ENCODE results near the gene KRTAP10-3.

Gene KRTAP10-3

GRCh38 chr21:44528634-44528995, 30.0 kb downstream of the KRTAP10-3 start:
- H3K27ac ChIP-seq (replicated peaks) = no peak overlapping the region
- H3K27me3 ChIP-seq (ENCODE audit: insufficient read depth, poor library complexity, severe bottlenecking) = no peaks in the 10 kb centered on the region
- no peak for DNase-seq (ENCODE audit: low read depth in 1 of 2, low spot score in 1 of 2)
- TF ChIP-seq, protein P1, sequence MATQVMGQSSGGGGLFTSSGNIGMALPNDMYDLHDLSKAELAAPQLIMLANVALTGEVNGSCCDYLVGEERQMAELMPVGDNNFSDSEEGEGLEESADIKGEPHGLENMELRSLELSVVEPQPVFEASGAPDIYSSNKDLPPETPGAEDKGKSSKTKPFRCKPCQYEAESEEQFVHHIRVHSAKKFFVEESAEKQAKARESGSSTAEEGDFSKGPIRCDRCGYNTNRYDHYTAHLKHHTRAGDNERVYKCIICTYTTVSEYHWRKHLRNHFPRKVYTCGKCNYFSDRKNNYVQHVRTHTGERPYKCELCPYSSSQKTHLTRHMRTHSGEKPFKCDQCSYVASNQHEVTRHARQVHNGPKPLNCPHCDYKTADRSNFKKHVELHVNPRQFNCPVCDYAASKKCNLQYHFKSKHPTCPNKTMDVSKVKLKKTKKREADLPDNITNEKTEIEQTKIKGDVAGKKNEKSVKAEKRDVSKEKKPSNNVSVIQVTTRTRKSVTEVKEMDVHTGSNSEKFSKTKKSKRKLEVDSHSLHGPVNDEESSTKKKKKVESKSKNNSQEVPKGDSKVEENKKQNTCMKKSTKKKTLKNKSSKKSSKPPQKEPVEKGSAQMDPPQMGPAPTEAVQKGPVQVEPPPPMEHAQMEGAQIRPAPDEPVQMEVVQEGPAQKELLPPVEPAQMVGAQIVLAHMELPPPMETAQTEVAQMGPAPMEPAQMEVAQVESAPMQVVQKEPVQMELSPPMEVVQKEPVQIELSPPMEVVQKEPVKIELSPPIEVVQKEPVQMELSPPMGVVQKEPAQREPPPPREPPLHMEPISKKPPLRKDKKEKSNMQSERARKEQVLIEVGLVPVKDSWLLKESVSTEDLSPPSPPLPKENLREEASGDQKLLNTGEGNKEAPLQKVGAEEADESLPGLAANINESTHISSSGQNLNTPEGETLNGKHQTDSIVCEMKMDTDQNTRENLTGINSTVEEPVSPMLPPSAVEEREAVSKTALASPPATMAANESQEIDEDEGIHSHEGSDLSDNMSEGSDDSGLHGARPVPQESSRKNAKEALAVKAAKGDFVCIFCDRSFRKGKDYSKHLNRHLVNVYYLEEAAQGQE (IDR thresholded peaks at IDR 0.05; ENCODE audit: insufficient replicate concordance, low read depth) = no peak
- TF ChIP-seq SPI1 (IDR thresholded peaks at IDR 0.05; ENCODE audit: borderline replicate concordance, low read depth) = no peak
- TF ChIP-seq, protein P2, sequence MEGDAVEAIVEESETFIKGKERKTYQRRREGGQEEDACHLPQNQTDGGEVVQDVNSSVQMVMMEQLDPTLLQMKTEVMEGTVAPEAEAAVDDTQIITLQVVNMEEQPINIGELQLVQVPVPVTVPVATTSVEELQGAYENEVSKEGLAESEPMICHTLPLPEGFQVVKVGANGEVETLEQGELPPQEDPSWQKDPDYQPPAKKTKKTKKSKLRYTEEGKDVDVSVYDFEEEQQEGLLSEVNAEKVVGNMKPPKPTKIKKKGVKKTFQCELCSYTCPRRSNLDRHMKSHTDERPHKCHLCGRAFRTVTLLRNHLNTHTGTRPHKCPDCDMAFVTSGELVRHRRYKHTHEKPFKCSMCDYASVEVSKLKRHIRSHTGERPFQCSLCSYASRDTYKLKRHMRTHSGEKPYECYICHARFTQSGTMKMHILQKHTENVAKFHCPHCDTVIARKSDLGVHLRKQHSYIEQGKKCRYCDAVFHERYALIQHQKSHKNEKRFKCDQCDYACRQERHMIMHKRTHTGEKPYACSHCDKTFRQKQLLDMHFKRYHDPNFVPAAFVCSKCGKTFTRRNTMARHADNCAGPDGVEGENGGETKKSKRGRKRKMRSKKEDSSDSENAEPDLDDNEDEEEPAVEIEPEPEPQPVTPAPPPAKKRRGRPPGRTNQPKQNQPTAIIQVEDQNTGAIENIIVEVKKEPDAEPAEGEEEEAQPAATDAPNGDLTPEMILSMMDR (IDR thresholded peaks at IDR 0.05; ENCODE audit: insufficient read depth, low read length) = no peak
- TF ChIP-seq POLR2AphosphoS5 (IDR thresholded peaks at IDR 0.05; ENCODE audit: low read depth) = no peak
- no peak for TF ChIP-seq GABPA (IDR thresholded peaks at IDR 0.05; ENCODE audit: low read depth)
- no peak overlapping the region for H3K4me3 ChIP-seq (replicated peaks; ENCODE audit: insufficient read depth, low read length)

GRCh38 chr21:44527983-44528633, 30.5 kb downstream of the KRTAP10-3 start:
- DNase-seq (ENCODE audit: low read depth in 1 of 2, low spot score in 1 of 2) = no peak
- TF ChIP-seq, protein P2 (IDR thresholded peaks at IDR 0.05; ENCODE audit: insufficient read depth, low read length) = no peak
- TF ChIP-seq, protein P1 (IDR thresholded peaks at IDR 0.05; ENCODE audit: insufficient replicate concordance, low read depth) = no peak
- TF ChIP-seq POLR2AphosphoS5 (IDR thresholded peaks at IDR 0.05; ENCODE audit: low read depth) (no peak), SPI1 (IDR thresholded peaks at IDR 0.05; ENCODE audit: borderline replicate concordance, low read depth) (no peak), GABPA (IDR thresholded peaks at IDR 0.05; ENCODE audit: low read depth) (no peak)
- Histone ChIP-seq H3K27me3 (ENCODE audit: insufficient read depth, poor library complexity, severe bottlenecking) (no peaks in the 10 kb centered on the region), H3K27ac (replicated peaks) (no peak overlapping the region), H3K4me3 (replicated peaks; ENCODE audit: insufficient read depth, low read length) (no peak overlapping the region)

DNA sequence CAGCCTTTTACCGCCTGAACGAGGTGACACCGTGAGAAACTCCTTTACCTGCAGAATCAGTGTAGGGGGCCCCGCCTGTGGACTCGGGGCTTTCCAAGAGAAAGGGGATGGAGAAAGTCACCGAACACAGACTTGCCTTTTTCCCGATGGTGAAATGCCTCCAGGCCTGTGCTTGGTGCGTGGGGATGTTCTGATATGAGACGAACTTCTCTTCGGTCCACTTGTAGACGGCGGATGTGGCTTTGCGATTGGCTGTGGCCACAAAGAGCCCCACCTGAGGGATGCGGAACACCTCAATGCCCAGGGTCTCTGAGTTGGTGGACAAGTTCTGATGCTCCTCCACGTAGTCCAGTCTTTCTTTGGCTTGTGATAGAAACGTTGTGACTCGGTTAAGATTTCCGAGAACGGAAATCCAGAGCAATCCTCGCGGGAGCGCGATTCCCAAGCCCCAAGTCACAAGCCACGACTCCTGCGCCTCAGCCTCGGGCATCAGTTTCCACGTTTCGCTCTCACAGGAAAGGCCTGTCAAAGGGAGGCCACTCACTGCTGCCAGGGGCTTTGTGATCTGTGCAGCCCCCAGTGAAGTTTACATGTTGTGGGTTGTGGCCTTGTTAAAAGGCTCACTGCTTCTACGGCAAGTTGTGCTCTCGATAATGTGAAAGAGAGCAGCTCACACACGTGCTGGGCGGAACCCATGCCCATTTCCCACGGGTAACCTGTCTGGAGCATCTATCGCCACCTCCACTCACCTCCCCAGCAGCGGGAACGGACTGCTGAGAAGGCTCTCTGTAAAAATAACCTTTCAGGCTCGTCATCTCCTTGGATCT, 31.2 kb downstream of the KRTAP10-3 start:
- H3K4me3 ChIP-seq (replicated peaks; ENCODE audit: insufficient read depth, low read length) = no peak overlapping the region
- no peak for DNase-seq (ENCODE audit: low read depth in 1 of 2, low spot score in 1 of 2)
- TF ChIP-seq GABPA (IDR thresholded peaks at IDR 0.05; ENCODE audit: low read depth) (no peak), SPI1 (IDR thresholded peaks at IDR 0.05; ENCODE audit: borderline replicate concordance, low read depth) (no peak), POLR2AphosphoS5 (IDR thresholded peaks at IDR 0.05; ENCODE audit: low read depth) (no peak)
- TF ChIP-seq, protein P2 (IDR thresholded peaks at IDR 0.05; ENCODE audit: insufficient read depth, low read length) = no peak
- TF ChIP-seq, protein P1 (IDR thresholded peaks at IDR 0.05; ENCODE audit: insufficient replicate concordance, low read depth) = no peak
- H3K27ac ChIP-seq (replicated peaks) = no peak overlapping the region
- H3K27me3 ChIP-seq (ENCODE audit: insufficient read depth, poor library complexity, severe bottlenecking) = no peaks in the 10 kb centered on the region

Measured in HL-60 (cell line).